Activated naive CD4-positive, alpha-beta T cell treated with anti-CD3 and anti-CD28 coated beads, Interleukin-2, amount 50 U/mL, for 72 hours (primary cell): ENCODE results near the gene ZBTB34. TPM values are rescaled to one million over a fixed set of nuclear protein-coding genes. Genes with fewer than 3 reads are reported as not detected.

Experiments used
- ATAC-seq, 2 donors: fragments of 150-1000 bp; cut with Tn5 transposase; 2 replicates each; pipeline ENCODE4 v1.10.0; 2021; ENCODE audit warnings: mild to moderate bottlenecking in 2 of 2, moderate library complexity in 2 of 2
- DNase-seq, 2 donors: peaks; one replicate each; pipeline ENCODE4 v3.0.0; 2021 to 2022; ENCODE audit warnings: low spot score in 2 of 2
- H3K27ac Mint-ChIP-seq, 2 donors: one replicate each; pipeline ENCODE4 v1.8.0; 2022; ENCODE audit warnings: mild to moderate bottlenecking in 2 of 2, mixed read lengths in 2 of 2
- H3K36me3 Mint-ChIP-seq, 2 donors: one replicate each; pipeline ENCODE4 v1.8.0; 2022; ENCODE audit warnings: mixed read lengths in 2 of 2
- H3K9me3 Mint-ChIP-seq, 2 donors: one replicate each; pipeline ENCODE4 v1.8.0; 2022; ENCODE audit warnings: mixed read lengths in 2 of 2
- total RNA-seq, 2 donors: library from RNA; stranded (reverse); gene quantifications; one replicate each; pipeline ENCODE4 v1.2.3, GENCODE V29; 2022

The ZBTB34 gene
- total RNA-seq, 2 donors from 2014 or later, result 5.2 to 15.9 TPM

GRCh38 chr9:126927419-126927818 is 67.0 kb downstream of the ZBTB34 start:
- Mint-ChIP-seq H3K36me3 (no peaks in the 10 kb centered on the region), H3K27ac (no peak overlapping the region), H3K9me3 (no peaks in the 10 kb centered on the region)
- ATAC-seq, result no peak
- DNase-seq, result no peak

DNA sequence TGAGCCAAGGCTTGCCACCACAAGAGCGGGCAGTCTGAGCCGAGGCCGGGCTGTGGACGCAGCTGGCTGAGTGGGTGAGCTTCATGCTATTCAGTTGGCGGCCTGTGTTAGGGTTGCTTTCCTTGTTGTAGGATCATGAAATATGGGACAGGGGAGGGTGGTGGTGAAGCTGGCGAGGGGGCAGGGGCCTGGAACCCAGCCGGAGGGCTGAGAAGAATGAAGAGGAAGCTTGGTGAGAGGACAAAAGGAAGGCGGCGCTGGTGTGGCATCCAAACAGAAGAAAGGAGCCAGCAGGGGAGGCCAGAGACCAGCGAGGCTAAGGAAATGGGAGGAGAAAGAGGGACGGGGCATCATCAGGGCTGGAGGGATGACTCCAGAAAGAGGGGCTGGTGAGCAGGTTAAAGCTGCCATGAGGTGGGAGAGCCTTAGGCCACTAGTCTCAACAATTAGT is 72.5 kb downstream of the ZBTB34 start:
- H3K9me3 Mint-ChIP-seq, result no peaks in the 10 kb centered on the region
- DNase-seq (no peak), ATAC-seq (no peak)
- H3K36me3 Mint-ChIP-seq, result no peaks in the 10 kb centered on the region
- H3K27ac Mint-ChIP-seq, result no peak overlapping the region

DNA sequence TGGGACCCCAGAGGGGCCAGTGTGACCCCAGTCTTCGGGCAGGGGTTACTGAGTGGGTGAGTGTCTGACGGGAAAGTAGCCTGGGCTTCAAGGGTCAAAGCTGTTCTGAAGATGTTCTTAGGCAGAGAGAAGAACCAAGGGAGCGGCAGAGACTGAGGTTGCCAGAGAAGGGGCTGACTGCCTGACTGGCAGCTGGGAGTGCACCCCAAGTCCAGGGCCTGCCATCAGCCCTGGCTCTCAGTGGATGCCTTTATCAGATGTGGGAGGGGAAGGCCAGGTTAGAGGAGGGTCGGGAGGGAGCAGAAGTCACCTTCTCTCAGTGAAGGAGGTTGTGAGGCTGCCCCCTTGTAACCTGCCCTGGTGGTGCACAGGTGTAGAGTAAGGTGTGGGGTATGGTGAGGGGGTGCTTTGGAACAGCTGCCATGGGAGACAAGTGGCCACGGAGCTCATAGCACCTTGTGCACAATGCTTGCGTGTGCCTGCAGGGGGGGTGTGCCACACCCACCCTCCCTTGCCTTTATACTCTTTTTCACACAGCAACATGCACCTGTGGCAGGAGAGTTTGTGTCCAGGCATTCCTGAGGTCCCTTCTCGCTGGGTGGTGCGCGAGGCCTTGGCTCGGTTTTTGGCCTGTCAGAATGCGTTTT is 73.0 kb downstream of the ZBTB34 start:
- Mint-ChIP-seq H3K27ac (no peak overlapping the region), H3K9me3 (no peaks in the 10 kb centered on the region), H3K36me3 (no peaks in the 10 kb centered on the region)
- DNase-seq, result no peak
- ATAC-seq, result no peak

- Mint-ChIP-seq H3K27ac (no peak overlapping the region), H3K9me3 (no peaks in the 10 kb centered on the region), H3K36me3 (no peaks in the 10 kb centered on the region)
- no peak for DNase-seq
- no peak for ATAC-seq
Observed at GRCh38 chr9:126934441-126934840, 74.0 kb downstream of the ZBTB34 start.

Other genes starting within 250 kb of the ZBTB34 start
- gene LMX1B, start 246.7 kb upstream of the ZBTB34 start, total RNA-seq, result not detected
- 10 to 100 TPM; 19.5 to 51.4 TPM for gene ZBTB43, start 55.6 kb upstream of the ZBTB34 start, total RNA-seq
- gene RALGPS1, start 54.1 kb downstream of the ZBTB34 start, total RNA-seq, result 10 to 100 TPM in 1 of 2 donors, 1 to 10 TPM in 1; 1.4 to 13.8 TPM